Measurements from ENCODE around the gene CNTNAP2. TPM values are rescaled to one million over a fixed set of nuclear protein-coding genes. Genes with fewer than 3 reads are reported as not detected.

Gene CNTNAP2
- total RNA-seq, 1 donor, result 7.6 TPM

DNA sequence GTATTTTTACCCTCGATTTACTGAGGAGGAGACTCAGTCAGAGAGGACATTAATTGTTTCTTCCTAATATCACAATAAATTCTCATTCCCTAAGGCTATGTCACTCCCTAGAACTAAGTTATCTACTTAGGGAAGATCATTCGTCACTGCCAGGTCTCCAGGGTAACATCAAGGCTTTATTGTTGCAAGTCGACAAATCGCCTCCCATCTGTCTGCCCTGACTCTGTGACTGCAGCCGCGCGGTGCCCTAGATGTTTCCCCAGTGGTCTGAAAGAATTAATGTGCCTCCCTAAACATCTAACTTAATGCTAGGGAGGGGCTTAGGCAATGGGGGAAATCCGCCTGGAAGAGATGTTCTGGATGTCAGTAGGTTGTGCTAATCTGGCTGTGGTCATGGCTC, 1915.2 kb downstream of the CNTNAP2 start:
- H3K9me3 ChIP-seq (ENCODE audit: low read depth, low read length), result no peaks in the 10 kb centered on the region
- H3K4me1 ChIP-seq (ENCODE audit: insufficient read depth, low read length), result no peaks in the 10 kb centered on the region
- H3K36me3 ChIP-seq (ENCODE audit: insufficient read depth, low read length), result no peaks in the 10 kb centered on the region
- no peaks in the 10 kb centered on the region for H3K79me2 ChIP-seq (ENCODE audit: insufficient read depth, low read length)
- no peaks in the 10 kb centered on the region for H4K20me1 ChIP-seq (ENCODE audit: insufficient read depth, low read length)
- TF ChIP-seq, protein P1, sequence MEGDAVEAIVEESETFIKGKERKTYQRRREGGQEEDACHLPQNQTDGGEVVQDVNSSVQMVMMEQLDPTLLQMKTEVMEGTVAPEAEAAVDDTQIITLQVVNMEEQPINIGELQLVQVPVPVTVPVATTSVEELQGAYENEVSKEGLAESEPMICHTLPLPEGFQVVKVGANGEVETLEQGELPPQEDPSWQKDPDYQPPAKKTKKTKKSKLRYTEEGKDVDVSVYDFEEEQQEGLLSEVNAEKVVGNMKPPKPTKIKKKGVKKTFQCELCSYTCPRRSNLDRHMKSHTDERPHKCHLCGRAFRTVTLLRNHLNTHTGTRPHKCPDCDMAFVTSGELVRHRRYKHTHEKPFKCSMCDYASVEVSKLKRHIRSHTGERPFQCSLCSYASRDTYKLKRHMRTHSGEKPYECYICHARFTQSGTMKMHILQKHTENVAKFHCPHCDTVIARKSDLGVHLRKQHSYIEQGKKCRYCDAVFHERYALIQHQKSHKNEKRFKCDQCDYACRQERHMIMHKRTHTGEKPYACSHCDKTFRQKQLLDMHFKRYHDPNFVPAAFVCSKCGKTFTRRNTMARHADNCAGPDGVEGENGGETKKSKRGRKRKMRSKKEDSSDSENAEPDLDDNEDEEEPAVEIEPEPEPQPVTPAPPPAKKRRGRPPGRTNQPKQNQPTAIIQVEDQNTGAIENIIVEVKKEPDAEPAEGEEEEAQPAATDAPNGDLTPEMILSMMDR (IDR thresholded peaks at IDR 0.05; ENCODE audit: extremely low read depth, low read depth, low read length), result no peak
- no peak overlapping the region for H3K4me2 ChIP-seq (ENCODE audit: insufficient read depth, low read length)
- H3K4me3 ChIP-seq (ENCODE audit: insufficient read depth, low read length), result no peak overlapping the region
- no peak overlapping the region for H2AFZ ChIP-seq (ENCODE audit: low read length)
- H3K27ac ChIP-seq (ENCODE audit: low read depth, low read length), result no peak overlapping the region
- DNase-seq (ENCODE audit: insufficient read length, low spot score, missing footprints), result no peak
- no peaks in the 10 kb centered on the region for H3K27me3 ChIP-seq (ENCODE audit: insufficient read depth, low read length)

DNA sequence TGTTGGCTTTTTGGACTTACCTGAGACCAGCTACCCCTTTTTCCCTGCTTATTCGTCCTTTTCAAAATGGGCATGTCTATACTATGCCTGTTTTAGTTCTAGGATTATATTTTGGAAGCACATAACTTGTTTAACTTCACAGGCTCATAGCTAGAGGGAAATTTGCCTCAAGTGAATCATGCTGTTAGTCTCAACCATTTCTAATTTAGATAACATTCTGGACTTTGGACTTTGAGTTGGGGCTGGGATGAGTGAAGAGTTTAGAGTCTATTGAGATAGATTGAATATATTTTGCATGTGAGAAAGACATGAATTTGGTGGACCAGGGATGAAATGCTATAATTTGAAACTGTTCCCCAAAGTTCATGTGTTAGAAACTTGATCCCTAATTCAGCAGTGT, 1919.3 kb downstream of the CNTNAP2 start:
- DNase-seq (ENCODE audit: insufficient read length, low spot score, missing footprints), result no peak
- no peaks in the 10 kb centered on the region for H3K9me3 ChIP-seq (ENCODE audit: low read depth, low read length)
- H2AFZ ChIP-seq (ENCODE audit: low read length), result no peak overlapping the region
- H3K27ac ChIP-seq (ENCODE audit: low read depth, low read length), result no peak overlapping the region
- TF ChIP-seq, protein P1 (IDR thresholded peaks at IDR 0.05; ENCODE audit: extremely low read depth, low read depth, low read length), result no peak
- H3K4me2 ChIP-seq (ENCODE audit: insufficient read depth, low read length), result no peak overlapping the region
- H3K4me3 ChIP-seq (ENCODE audit: insufficient read depth, low read length), result no peak overlapping the region
- no peaks in the 10 kb centered on the region for H3K79me2 ChIP-seq (ENCODE audit: insufficient read depth, low read length)
- no peaks in the 10 kb centered on the region for H3K4me1 ChIP-seq (ENCODE audit: insufficient read depth, low read length)
- H3K36me3 ChIP-seq (ENCODE audit: insufficient read depth, low read length), result no peaks in the 10 kb centered on the region
- H3K27me3 ChIP-seq (ENCODE audit: insufficient read depth, low read length), result no peaks in the 10 kb centered on the region
- H4K20me1 ChIP-seq (ENCODE audit: insufficient read depth, low read length), result no peaks in the 10 kb centered on the region

DNA sequence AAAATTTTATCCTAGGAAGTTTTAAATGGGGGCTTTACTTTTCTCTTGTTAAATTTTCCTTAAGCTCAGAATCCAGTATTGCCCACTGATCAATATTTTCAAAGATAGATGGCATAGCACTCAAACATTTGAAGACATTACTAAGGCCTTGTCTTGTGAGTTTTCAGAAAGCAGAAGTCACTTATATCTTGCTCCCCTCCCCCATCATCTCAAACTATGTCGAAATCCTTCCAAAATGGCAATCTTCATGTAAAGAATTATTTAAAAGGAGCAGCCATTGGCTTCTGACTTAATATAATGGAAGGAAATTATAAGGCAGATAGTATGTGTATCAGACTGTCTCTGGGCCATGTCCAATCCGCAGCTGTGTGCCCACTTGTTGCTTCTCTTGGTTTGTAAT, 1920.4 kb downstream of the CNTNAP2 start:
- Histone ChIP-seq H3K4me2 (ENCODE audit: insufficient read depth, low read length) (no peak overlapping the region), H3K4me3 (ENCODE audit: insufficient read depth, low read length) (no peak overlapping the region), H2AFZ (ENCODE audit: low read length) (no peak overlapping the region), H4K20me1 (ENCODE audit: insufficient read depth, low read length) (no peaks in the 10 kb centered on the region), H3K27me3 (ENCODE audit: insufficient read depth, low read length) (no peaks in the 10 kb centered on the region), H3K79me2 (ENCODE audit: insufficient read depth, low read length) (no peaks in the 10 kb centered on the region), H3K4me1 (ENCODE audit: insufficient read depth, low read length) (no peaks in the 10 kb centered on the region), H3K9me3 (ENCODE audit: low read depth, low read length) (no peaks in the 10 kb centered on the region), H3K36me3 (ENCODE audit: insufficient read depth, low read length) (no peaks in the 10 kb centered on the region), H3K27ac (ENCODE audit: low read depth, low read length) (no peak overlapping the region)
- no peak for DNase-seq (ENCODE audit: insufficient read length, low spot score, missing footprints)
- TF ChIP-seq, protein P1 (IDR thresholded peaks at IDR 0.05; ENCODE audit: extremely low read depth, low read depth, low read length), result no peak

DNA sequence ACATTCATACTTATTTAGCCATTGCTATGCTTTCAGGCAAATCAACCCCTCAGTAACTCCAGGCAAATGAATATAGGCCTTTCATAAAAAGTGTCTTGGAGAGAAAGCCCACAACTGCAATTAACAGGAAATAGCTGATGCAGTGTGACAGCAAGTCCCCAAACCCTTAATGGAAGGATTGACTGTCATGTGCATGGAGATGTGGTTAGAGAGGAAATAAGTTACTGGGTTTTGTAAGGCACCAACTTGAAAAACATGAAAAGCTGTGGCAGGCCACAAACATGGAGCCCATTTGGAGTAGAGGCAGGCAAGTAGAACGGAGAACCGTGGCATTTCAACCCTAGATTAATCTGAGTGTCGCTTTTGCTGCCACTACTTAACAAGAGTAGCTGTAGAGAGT, 1924.6 kb downstream of the CNTNAP2 start:
- no peaks in the 10 kb centered on the region for H4K20me1 ChIP-seq (ENCODE audit: insufficient read depth, low read length)
- H3K4me3 ChIP-seq (ENCODE audit: insufficient read depth, low read length), result no peak overlapping the region
- H3K27ac ChIP-seq (ENCODE audit: low read depth, low read length), result no peak overlapping the region
- no peak for DNase-seq (ENCODE audit: insufficient read length, low spot score, missing footprints)
- no peaks in the 10 kb centered on the region for H3K27me3 ChIP-seq (ENCODE audit: insufficient read depth, low read length)
- H3K36me3 ChIP-seq (ENCODE audit: insufficient read depth, low read length), result no peaks in the 10 kb centered on the region
- H3K4me2 ChIP-seq (ENCODE audit: insufficient read depth, low read length), result no peak overlapping the region
- H2AFZ ChIP-seq (ENCODE audit: low read length), result no peak overlapping the region
- no peaks in the 10 kb centered on the region for H3K79me2 ChIP-seq (ENCODE audit: insufficient read depth, low read length)
- H3K9me3 ChIP-seq (ENCODE audit: low read depth, low read length), result no peaks in the 10 kb centered on the region
- TF ChIP-seq, protein P1 (IDR thresholded peaks at IDR 0.05; ENCODE audit: extremely low read depth, low read depth, low read length), result no peak
- H3K4me1 ChIP-seq (ENCODE audit: insufficient read depth, low read length), result no peaks in the 10 kb centered on the region
